Measurements from ENCODE around the gene GNG13. TPM values are rescaled to one million over a fixed set of nuclear protein-coding genes. Genes with fewer than 3 reads are reported as not detected.
"Not testable (repeated sequence)": the region's sequence is repeated elsewhere in the genome, so short reads cannot be mapped to it uniquely, and the experiment has no call there.

Gene GNG13
- total and polyA plus RNA-seq, 2 of the 4 experiments (the other 2 are of a cell fraction) = not detected

DNA sequence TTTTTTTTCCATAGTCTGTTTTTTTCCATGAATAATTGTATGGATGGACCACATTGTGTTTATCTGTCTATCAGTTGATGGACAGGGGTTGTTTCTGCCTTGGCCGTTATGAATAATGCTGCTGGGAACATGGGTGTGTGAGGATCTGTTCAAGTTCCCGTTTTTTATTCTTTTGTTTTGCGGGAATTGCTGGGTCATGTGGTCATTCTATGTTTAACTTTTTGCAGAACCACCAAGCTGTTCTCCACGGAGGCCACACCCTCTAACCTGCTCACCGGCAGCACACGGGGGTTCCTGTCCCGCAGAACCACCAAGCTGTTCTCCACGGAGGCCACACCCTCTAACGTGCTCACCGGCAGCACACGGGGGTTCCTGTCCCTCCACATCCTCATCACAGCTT lies 45.9 kb downstream of the GNG13 start (continued):
- TF ChIP-seq ELK1 (IDR thresholded peaks at IDR 0.05; ENCODE audit: borderline replicate concordance, low read depth, low read length) = no peak

- H3K9me3 ChIP-seq (ENCODE audit: control insufficient read depth, insufficient read depth, low read length); H3K4me2 ChIP-seq (ENCODE audit: low read depth, low read length); POLR2A ChIA-PET (ENCODE audit: unreplicated experiment); dilution Hi-C loops (cut with HindIII; ENCODE audit: low sequenced_read_pairs, unreplicated experiment); H2BK20ac ChIP-seq (ENCODE audit: low read depth, low read length); DNase-seq; H4K5ac ChIP-seq (ENCODE audit: low read depth, low read length); in situ Hi-C loops (cut with MboI; ENCODE audit: low sequenced_read_pairs); H2BK15ac ChIP-seq (ENCODE audit: low read depth, low read length); H3K4me3 ChIP-seq (ENCODE audit: insufficient read depth, low read depth, low read length); H3K9me1 ChIP-seq (ENCODE audit: insufficient read depth, low read length); H3K27ac ChIP-seq (ENCODE audit: insufficient read depth, low read length); H3K4ac ChIP-seq (ENCODE audit: low read depth, low read length); H2AK9ac ChIP-seq (replicated peaks; ENCODE audit: low read depth, low read length, poor library complexity); H3K14ac ChIP-seq (replicated peaks; ENCODE audit: low read depth, low read length); ATAC-seq (ENCODE audit: low read depth); CTCF ChIA-PET; H3K18ac ChIP-seq (ENCODE audit: low read depth, low read length); H2AFZ ChIP-seq (replicated peaks; ENCODE audit: low read length, poor library complexity); H3K4me1 ChIP-seq (ENCODE audit: control insufficient read depth, insufficient read depth, low read length); H4K8ac ChIP-seq (ENCODE audit: low read depth in 2 of 2, low read length in 2 of 2); H2BK120ac ChIP-seq (ENCODE audit: low read depth, low read length); BruUV-seq (replicated peaks); H4K20me1 ChIP-seq (ENCODE audit: insufficient read depth, low read length); H3K79me1 ChIP-seq (ENCODE audit: low read depth in 1 of 2, low read length in 2 of 2); intact Hi-C loops (cut with micrococcal nuclease); H2AK5ac ChIP-seq (ENCODE audit: low read depth, low read length); H4K91ac ChIP-seq (ENCODE audit: insufficient read depth, low read depth, low read length); H2BK5ac ChIP-seq (ENCODE audit: low read depth, low read length, poor library complexity, severe bottlenecking); H3K36me3 ChIP-seq (ENCODE audit: control insufficient read depth, insufficient read depth, low read length); H3K23ac ChIP-seq (ENCODE audit: low read depth, low read length); H3K9ac ChIP-seq (ENCODE audit: low read depth, low read length); H3K56ac ChIP-seq (ENCODE audit: extremely low read depth, insufficient read depth, low read length): not testable (repeated sequence)
- 100% methylated on average over 2 of the region's 11 CpGs; no CpG with 5 or more reads in 1 of the 2 experiments for WGBS, 2 experiments (ENCODE audit: extremely low coverage in 2 of 2, insufficient read length in 1 of 2)
- H3K27me3 ChIP-seq (ENCODE audit: control insufficient read depth, insufficient read depth, low read length) = peaks cover 11% of the 10 kb centered on the region
Observed at GRCh38 chr16:754121-754607, 46.4 kb downstream of the GNG13 start.

Measured in IMR-90 (cell line).